ENCODE measurements around the gene QSOX1. TPM values are rescaled to one million over a fixed set of nuclear protein-coding genes. Genes with fewer than 3 reads are reported as not detected.
A peak's percentile ranks its signal among the peaks of the same experiment; 100 is the strongest.
"Not testable (repeated sequence)": the region's sequence is repeated elsewhere in the genome, so short reads cannot be mapped to it uniquely, and the experiment has no call there.

Gene QSOX1
- total RNA-seq = 14.3 TPM

GRCh38 chr1:180154325-180155181, at the start of gene QSOX1:
TSS of gene QSOX1 (plus strand) at chr1:180154869. CDS start at chr1:180154908, 39 bp downstream.
- FAIRE-seq (no peak), DNase-seq (ENCODE audit: low spot score in 2 of 2) (peak; percentile 99 to 100)

GRCh38 chr1:180112091-180112490, 42.6 kb upstream of the QSOX1 start:
- DNase-seq (ENCODE audit: low spot score in 2 of 2) = no peak
- FAIRE-seq = no peak

- DNase-seq (ENCODE audit: low spot score in 2 of 2) = no peak
- FAIRE-seq = no peak
Observed at GRCh38 chr1:180112984-180113647, 41.6 kb upstream of the QSOX1 start.

GRCh38 chr1:180114396-180114945, 40.2 kb upstream of the QSOX1 start:
- DNase-seq (ENCODE audit: low spot score in 2 of 2) (no peak), FAIRE-seq (no peak)

GRCh38 chr1:180116964-180117763, 37.5 kb upstream of the QSOX1 start:
- DNase-seq (ENCODE audit: low spot score in 2 of 2) (no peak), FAIRE-seq (no peak)

GRCh38 chr1:180117764-180118116, 36.9 kb upstream of the QSOX1 start:
- DNase-seq (ENCODE audit: low spot score in 2 of 2) = no peak
- FAIRE-seq = no peak

GRCh38 chr1:180119837-180120236, 34.8 kb upstream of the QSOX1 start:
- no peak for DNase-seq (ENCODE audit: low spot score in 2 of 2)
- FAIRE-seq = no peak

- no peak for DNase-seq (ENCODE audit: low spot score in 2 of 2)
- no peak for FAIRE-seq
Observed at GRCh38 chr1:180123463-180123936, 31.2 kb upstream of the QSOX1 start.

GRCh38 chr1:180130651-180131050, 24.0 kb upstream of the QSOX1 start:
- no peak for DNase-seq (ENCODE audit: low spot score in 2 of 2)
- FAIRE-seq = no peak

GRCh38 chr1:180131510-180131909, 23.2 kb upstream of the QSOX1 start:
- DNase-seq (ENCODE audit: low spot score in 2 of 2) = no peak
- FAIRE-seq = no peak

GRCh38 chr1:180133193-180133592, 21.5 kb upstream of the QSOX1 start:
- DNase-seq (ENCODE audit: low spot score in 2 of 2) (no peak), FAIRE-seq (no peak)

GRCh38 chr1:180133688-180134087, 21.0 kb upstream of the QSOX1 start:
- DNase-seq (ENCODE audit: low spot score in 2 of 2); FAIRE-seq: not testable (repeated sequence)

GRCh38 chr1:180135535-180135934, 19.1 kb upstream of the QSOX1 start:
- DNase-seq (ENCODE audit: low spot score in 2 of 2) (no peak), FAIRE-seq (no peak)

GRCh38 chr1:180136331-180136967, 18.2 kb upstream of the QSOX1 start:
- no peak for DNase-seq (ENCODE audit: low spot score in 2 of 2)
- FAIRE-seq = no peak

GRCh38 chr1:180136968-180137356, 17.7 kb upstream of the QSOX1 start:
- FAIRE-seq = no peak

GRCh38 chr1:180137776-180138175, 16.9 kb upstream of the QSOX1 start:
- FAIRE-seq (no peak), DNase-seq (ENCODE audit: low spot score in 2 of 2) (no peak)

More at GRCh38 chr1:180136968-180137356, 17.7 kb upstream of the QSOX1 start:
- no peak for DNase-seq (ENCODE audit: low spot score in 2 of 2)

GRCh38 chr1:180141381-180141934, 13.2 kb upstream of the QSOX1 start:
- no peak for DNase-seq (ENCODE audit: low spot score in 2 of 2)
- no peak for FAIRE-seq

GRCh38 chr1:180143359-180143758, 11.3 kb upstream of the QSOX1 start:
- FAIRE-seq (no peak), DNase-seq (ENCODE audit: low spot score in 2 of 2) (no peak)

GRCh38 chr1:180144659-180145357, 9.9 kb upstream of the QSOX1 start:
- no peak for FAIRE-seq
- no peak for DNase-seq (ENCODE audit: low spot score in 2 of 2)

Data from frontal cortex (tissue), 4 donors.